K562 (cell line): ENCODE data around the gene POC1B. TPM values are rescaled to one million over a fixed set of nuclear protein-coding genes. Genes with fewer than 3 reads are reported as not detected.

ENCODE experiments used
- ARID2 ChIP-seq: fragments of 450-650 bp; IDR thresholded peaks from 2 replicates; pipeline ENCODE4 v1.6.1; 2017; ENCODE audit warnings: antibody characterized with exemption, mild to moderate bottlenecking
- FOXA3 ChIP-seq, 2 experiments: fragments of 450-650 bp in 1 of 2; sonication (generic) in 1 of 2; formaldehyde crosslinking; IDR thresholded peaks in 1 of 2; conservative IDR thresholded peaks in 1 of 2; 2 replicates each; pipeline versions ENCODE4 v1.4.0 to v1.8.0; 2020 to 2022; ENCODE audit warnings: mild to moderate bottlenecking in 2 of 2, missing genetic modification reagents in 1 of 2
- RAD21 ChIP-seq, 2 experiments: fragments of 250-450 bp in 1 of 2; fragments of 450-650 bp in 1 of 2; sonication (Bioruptor Pico) in 1 of 2; formaldehyde crosslinking in 1 of 2; IDR thresholded peaks in 1 of 2; conservative IDR thresholded peaks in 1 of 2; 2 replicates each; pipeline versions ENCODE4 v1.4.0 to v1.8.0; 2020 to 2022; ENCODE audit warnings: mild to moderate bottlenecking in 2 of 2, moderate library complexity in 1 of 2
- SIN3A ChIP-seq, 2 experiments: fragments of 150-350 bp in 1 of 2; IDR thresholded peaks; 2 replicates each; pipeline ENCODE4 v1.6.1; 2011 to 2016; ENCODE audit warnings: borderline replicate concordance in 2 of 2, low read depth in 2 of 2, low read length in 2 of 2, mild to moderate bottlenecking in 2 of 2, moderate library complexity in 2 of 2; ENCODE audit not compliant: control insufficient read depth in 1 of 2
- TRIM24 ChIP-seq, 2 experiments: fragments of 450-650 bp; IDR thresholded peaks; 2 replicates each; pipeline ENCODE4 v1.6.1; 2016
- ZKSCAN8 ChIP-seq: fragments of 200-800 bp; sonication (Bioruptor generic); IDR thresholded peaks from 2 replicates; pipeline ENCODE4 v1.6.1; 2016; ENCODE audit warnings: missing genetic modification characterization, missing compliant biosample characterization
- ZNF695 ChIP-seq: fragments of 450-650 bp; formaldehyde crosslinking; IDR thresholded peaks from 2 replicates; pipeline ENCODE4 v1.4.0; 2020; ENCODE audit warnings: mild to moderate bottlenecking, moderate library complexity
- polyA plus RNA-seq, 8 experiments: library from polyadenylated mRNA; depleted of rRNA in 4 of 8; stranded (reverse) in 5 of 8; unstranded in 3 of 8; fragments of >200 nt; fragmentation: Nextera tagmentation in 2 of 8; fragmentation: Illumina TruSeq in 1 of 8; extraction: Ambion mirVana in 2 of 8; extraction: Trizol in 1 of 8; gene quantifications; 2 replicates each; pipeline versions ENCODE4 v1.2.1 to v1.2.3, GENCODE V29; 2011 to 2014; ENCODE audit warnings: inconsistent platforms in 1 of 8, missing spikeins in 1 of 8
- total RNA-seq, 7 experiments: library from RNA; depleted of rRNA in 6 of 7; stranded (reverse); fragments of >200 nt in 6 of 7; fragmentation: Illumina TruSeq in 2 of 7; extraction: Trizol in 2 of 7; gene quantifications; 2 replicates each; pipeline versions ENCODE4 v1.2.1 to v1.2.3, GENCODE V29; 2011 to 2021; ENCODE audit warnings: low replicate concordance in 1 of 7
- TF ChIP-seq, protein P1 (sequence below), 3 experiments: IDR thresholded peaks in 2 of 3; conservative IDR thresholded peaks in 1 of 3; 2 replicates each; pipeline ENCODE4 v1.5.1; 2011 to 2012; ENCODE audit warnings: low read length in 3 of 3, mild to moderate bottlenecking in 3 of 3, control low read depth in 2 of 3, improper control_type of control experiment in 1 of 3, inconsistent platforms in 1 of 3, low read depth in 1 of 3, mixed read lengths in 1 of 3, moderate library complexity in 1 of 3; ENCODE audit not compliant: insufficient read depth in 2 of 3
- TF ChIP-seq, protein P2 (sequence below): fragments of 450-650 bp; formaldehyde crosslinking; IDR thresholded peaks from 2 replicates; pipeline ENCODE4 v1.4.0; 2020; ENCODE audit warnings: mild to moderate bottlenecking, moderate library complexity

The POC1B gene
- total and polyA plus RNA-seq, 9 of the 15 experiments (the other 6 are each of a cell fraction or from before 2014, with no cell fraction given) = 4.5 to 16.1 (median 10.4) TPM

DNA sequence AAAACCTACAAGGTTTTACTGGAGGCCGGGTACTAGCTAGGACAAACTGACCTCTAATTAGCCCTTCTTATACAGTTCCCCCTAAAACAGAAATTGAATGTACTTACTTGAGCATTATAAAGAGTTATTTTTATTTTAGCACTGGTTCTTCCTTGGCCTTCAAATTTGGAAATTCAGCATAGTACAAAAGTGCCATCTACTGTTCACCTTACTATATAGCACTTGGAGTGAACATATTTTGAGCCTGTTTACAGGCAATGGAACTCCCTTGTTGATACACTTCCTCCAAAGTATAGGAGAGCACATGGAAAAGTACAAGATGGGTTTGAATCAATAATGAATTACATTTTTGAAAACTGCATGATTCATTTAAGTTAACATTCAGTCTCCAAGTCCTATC, 3.9 kb upstream of the POC1B start (continued):
- TF ChIP-seq RAD21 (CRISPR knock-in tag; conservative IDR thresholded peaks at IDR 0.05 in 1 of 2, IDR thresholded peaks at IDR 0.05 in 1 of 2) (peak; percentile 92 to 94), ZNF695 (CRISPR knock-in tag) (no peak), FOXA3 (CRISPR knock-in tag; conservative IDR thresholded peaks at IDR 0.05 in 1 of 2, IDR thresholded peaks at IDR 0.05 in 1 of 2) (0 out of 4 replicates have a peak, but pooled peaks of 1 of the 2 experiments have one; percentile 16), SIN3A (IDR thresholded peaks at IDR 0.05; ENCODE audit: borderline replicate concordance in 2 of 2, control insufficient read depth in 1 of 2, low read depth in 2 of 2, low read length in 2 of 2) (no peak), TRIM24 (IDR thresholded peaks at IDR 0.05) (no peak), ARID2 (no peak), ZKSCAN8 (no peak)
- TF ChIP-seq, protein P1, sequence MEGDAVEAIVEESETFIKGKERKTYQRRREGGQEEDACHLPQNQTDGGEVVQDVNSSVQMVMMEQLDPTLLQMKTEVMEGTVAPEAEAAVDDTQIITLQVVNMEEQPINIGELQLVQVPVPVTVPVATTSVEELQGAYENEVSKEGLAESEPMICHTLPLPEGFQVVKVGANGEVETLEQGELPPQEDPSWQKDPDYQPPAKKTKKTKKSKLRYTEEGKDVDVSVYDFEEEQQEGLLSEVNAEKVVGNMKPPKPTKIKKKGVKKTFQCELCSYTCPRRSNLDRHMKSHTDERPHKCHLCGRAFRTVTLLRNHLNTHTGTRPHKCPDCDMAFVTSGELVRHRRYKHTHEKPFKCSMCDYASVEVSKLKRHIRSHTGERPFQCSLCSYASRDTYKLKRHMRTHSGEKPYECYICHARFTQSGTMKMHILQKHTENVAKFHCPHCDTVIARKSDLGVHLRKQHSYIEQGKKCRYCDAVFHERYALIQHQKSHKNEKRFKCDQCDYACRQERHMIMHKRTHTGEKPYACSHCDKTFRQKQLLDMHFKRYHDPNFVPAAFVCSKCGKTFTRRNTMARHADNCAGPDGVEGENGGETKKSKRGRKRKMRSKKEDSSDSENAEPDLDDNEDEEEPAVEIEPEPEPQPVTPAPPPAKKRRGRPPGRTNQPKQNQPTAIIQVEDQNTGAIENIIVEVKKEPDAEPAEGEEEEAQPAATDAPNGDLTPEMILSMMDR (IDR thresholded peaks at IDR 0.05 in 2 of 3, conservative IDR thresholded peaks at IDR 0.05 in 1 of 3; ENCODE audit: insufficient read depth in 2 of 3, low read depth in 1 of 3, low read length in 3 of 3) = peak; percentile 64 to 82 (median 66); a peak in 5 of 6 replicates
- TF ChIP-seq, protein P2, sequence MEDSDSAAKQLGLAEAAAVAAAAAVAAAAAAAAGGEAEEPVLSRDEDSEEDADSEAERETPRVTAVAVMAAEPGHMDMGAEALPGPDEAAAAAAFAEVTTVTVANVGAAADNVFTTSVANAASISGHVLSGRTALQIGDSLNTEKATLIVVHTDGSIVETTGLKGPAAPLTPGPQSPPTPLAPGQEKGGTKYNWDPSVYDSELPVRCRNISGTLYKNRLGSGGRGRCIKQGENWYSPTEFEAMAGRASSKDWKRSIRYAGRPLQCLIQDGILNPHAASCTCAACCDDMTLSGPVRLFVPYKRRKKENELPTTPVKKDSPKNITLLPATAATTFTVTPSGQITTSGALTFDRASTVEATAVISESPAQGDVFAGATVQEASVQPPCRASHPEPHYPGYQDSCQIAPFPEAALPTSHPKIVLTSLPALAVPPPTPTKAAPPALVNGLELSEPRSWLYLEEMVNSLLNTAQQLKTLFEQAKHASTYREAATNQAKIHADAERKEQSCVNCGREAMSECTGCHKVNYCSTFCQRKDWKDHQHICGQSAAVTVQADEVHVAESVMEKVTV = peak; percentile 94
